ENCODE data around the gene KIF22. TPM values are rescaled to one million over a fixed set of nuclear protein-coding genes. Genes with fewer than 3 reads are reported as not detected.

Gene KIF22
- total RNA-seq, 6 experiments from 2014 or later: 9.8 to 27.1 (median 24.7) TPM

DNA sequence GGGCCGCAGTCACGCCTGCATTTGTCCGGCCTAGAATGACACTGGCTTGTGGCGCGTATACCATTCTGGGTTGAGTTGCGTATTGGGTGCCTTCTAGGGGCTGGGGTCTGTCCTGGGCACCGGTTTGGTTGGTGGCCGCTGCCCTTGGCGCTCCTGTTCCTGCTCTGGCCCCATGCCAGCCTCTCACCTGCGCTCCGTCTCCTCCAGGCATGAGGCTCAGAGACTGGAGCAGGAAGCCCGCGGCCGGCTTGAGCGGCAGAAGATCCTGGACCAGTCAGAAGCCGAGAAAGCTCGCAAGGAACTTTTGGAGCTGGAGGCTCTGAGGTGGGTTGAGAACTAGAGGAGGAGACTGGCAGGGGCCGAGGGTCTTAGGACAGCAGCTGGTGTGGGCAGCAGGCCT lies 55.1 kb downstream of the KIF22 start:
- Histone ChIP-seq H3K9me3 (no peaks in the 10 kb centered on the region), H3K4me3 (no peak overlapping the region), H3K27ac (no peak overlapping the region), H3K27me3 (no peaks in the 10 kb centered on the region), H3K4me1 (no peaks in the 10 kb centered on the region), H3K36me3 (peaks cover 0 to 37% (median 13%) of the 10 kb centered on the region in 4 donors)
- intact Hi-C loops (cut with DNase I): loop anchor here in 1 of 2 donors (5.0 kb wide), 1 partner anchor 33 kb away; the partner anchor contains the start of gene PRRT2
- no peak for DNase-seq
- WGBS (ENCODE audit: insufficient coverage, low coverage, low lambda C conversion rate, missing lambda C conversion rate): 88% methylated on average over 9 of the region's 18 CpGs
- no peak for TF ChIP-seq POLR2A (IDR thresholded peaks at IDR 0.05)
- TF ChIP-seq CTCF (IDR thresholded peaks at IDR 0.05): no peak
- ATAC-seq: no peak

DNA sequence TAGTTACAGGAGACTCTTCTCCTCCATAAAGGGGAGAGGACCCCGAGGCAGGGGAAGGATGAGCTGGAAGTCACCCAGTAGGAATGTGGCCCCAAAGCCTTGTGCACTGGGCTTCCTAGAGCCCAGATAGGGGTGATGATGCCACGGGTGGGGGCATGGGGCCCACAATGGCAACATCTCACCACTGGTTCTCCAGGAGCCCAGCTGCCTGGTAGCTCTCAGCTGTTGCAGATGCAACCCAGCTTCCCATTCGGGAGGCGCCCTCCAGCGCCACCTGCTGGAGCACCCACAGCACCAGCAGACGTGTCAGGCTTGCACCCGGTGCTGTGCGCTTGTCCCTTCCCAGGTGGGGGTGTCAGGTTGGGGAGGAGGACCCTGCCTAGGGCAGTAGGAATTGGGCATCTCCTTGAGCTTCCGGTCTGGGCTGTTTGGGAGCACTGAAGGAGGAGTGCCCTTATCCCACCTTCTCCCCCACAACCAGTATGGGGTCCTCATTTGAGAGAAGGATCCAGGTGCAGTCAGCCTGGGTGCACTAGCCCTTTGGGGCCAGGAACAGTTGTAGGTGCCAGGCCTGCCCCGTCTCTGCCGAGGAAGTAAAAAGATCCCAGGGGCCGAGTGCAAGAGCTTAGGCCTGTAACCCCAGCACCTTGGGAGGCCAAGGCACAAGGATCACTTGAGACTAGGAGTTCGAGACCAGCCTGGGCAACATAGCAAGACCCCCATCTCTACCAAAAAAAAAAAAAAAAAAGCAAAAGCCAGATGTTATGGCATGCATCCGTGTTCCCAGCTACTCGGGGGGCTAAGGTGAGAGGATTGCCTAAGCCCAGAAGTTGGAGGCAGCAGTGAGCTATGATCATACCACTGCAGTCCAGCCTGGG lies 58.1 kb downstream of the KIF22 start:
- 51% methylated on average over 6 of the region's 15 CpGs for WGBS (ENCODE audit: insufficient coverage, low coverage, low lambda C conversion rate, missing lambda C conversion rate)
- Histone ChIP-seq H3K4me3 (no peak overlapping the region), H3K36me3 (peaks cover 0 to 22% (median 10%) of the 10 kb centered on the region in 4 donors), H3K4me1 (no peaks in the 10 kb centered on the region), H3K27me3 (no peaks in the 10 kb centered on the region), H3K27ac (no peak overlapping the region), H3K9me3 (no peaks in the 10 kb centered on the region)
- TF ChIP-seq POLR2A (IDR thresholded peaks at IDR 0.05) (no peak), CTCF (IDR thresholded peaks at IDR 0.05) (peak; percentile 84 to 95 (median 87))
- peak; percentile 81 to 84 (median 83) for DNase-seq
- ATAC-seq: peak; percentile 84 to 95 (median 89)
- intact Hi-C loops (cut with DNase I): loop anchor here in 1 of 2 donors (5.0 kb wide), 1 partner anchor 36 kb away; the partner anchor contains the start of gene PRRT2

DNA sequence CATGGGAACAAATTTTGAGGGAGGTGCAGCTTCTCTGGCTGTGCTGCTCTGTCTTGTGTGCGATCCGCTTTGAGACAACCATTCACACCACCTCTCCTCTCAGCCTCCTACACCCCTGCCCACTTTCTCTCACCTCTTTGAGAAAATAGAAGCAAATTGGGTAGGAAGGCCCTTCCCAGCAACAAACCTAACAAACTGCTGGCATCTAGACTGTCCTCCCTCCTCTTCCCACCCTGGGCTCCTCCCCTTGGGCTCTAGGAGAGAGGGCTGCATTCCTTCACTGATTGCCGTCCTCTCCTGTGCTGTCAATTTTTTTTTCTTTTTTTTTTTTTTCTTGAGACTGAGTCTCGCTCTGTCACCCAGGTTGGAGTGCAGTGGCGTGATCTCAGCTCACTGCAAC lies 59.0 kb downstream of the KIF22 start:
- no peak for DNase-seq
- Histone ChIP-seq H3K36me3 (peaks cover 0 to 22% (median 7%) of the 10 kb centered on the region in 4 donors), H3K9me3 (no peaks in the 10 kb centered on the region), H3K4me3 (no peak overlapping the region), H3K27me3 (no peaks in the 10 kb centered on the region), H3K27ac (no peak overlapping the region), H3K4me1 (no peaks in the 10 kb centered on the region)
- TF ChIP-seq CTCF (IDR thresholded peaks at IDR 0.05) (no peak), POLR2A (IDR thresholded peaks at IDR 0.05) (no peak)
- ATAC-seq: no peak
- intact Hi-C loops (cut with DNase I): loop anchor here in 1 of 2 donors (5.0 kb wide), 1 partner anchor 37 kb away; the partner anchor contains the start of gene PRRT2
- 88% methylated on average over 5 of the region's 5 CpGs for WGBS (ENCODE audit: insufficient coverage, low coverage, low lambda C conversion rate, missing lambda C conversion rate)

DNA sequence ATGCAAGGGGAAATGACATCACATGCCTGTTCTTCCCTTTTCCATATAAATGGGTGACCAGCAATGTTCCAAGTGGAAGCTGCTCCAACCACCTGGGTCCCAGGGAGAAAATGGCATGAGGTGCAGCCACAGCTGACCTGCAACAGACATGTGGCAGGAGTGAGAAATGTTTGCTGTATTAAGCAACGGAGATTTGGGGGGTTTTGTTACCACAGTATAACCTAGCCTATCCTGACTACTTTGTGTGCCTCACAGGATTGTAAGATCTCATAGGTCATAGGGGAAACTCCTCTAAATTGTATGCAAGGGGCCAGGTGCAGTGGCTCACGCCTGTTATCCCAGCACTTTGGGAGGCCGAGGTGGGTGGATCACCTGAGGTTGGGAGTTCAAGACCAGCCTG lies 60.4 kb downstream of the KIF22 start:
- ATAC-seq (no peak), DNase-seq (no peak)
- no peak overlapping the region for H3K4me3 ChIP-seq
- 86% methylated on average over 1 of the region's 3 CpGs for WGBS (ENCODE audit: insufficient coverage, low coverage, low lambda C conversion rate, missing lambda C conversion rate)
- TF ChIP-seq CTCF (IDR thresholded peaks at IDR 0.05) (no peak), POLR2A (IDR thresholded peaks at IDR 0.05) (no peak)
- H3K27ac ChIP-seq: no peak overlapping the region
- no peaks in the 10 kb centered on the region for H3K4me1 ChIP-seq
- H3K9me3 ChIP-seq: no peaks in the 10 kb centered on the region
- H3K36me3 ChIP-seq: peaks cover 0 to 18% (median under 1%) of the 10 kb centered on the region in 4 donors
- H3K27me3 ChIP-seq: no peaks in the 10 kb centered on the region
- intact Hi-C loops (cut with DNase I): no loop called here

Data from right lobe of liver (tissue), 6 donors.